Sigmoid colon (tissue), 4 donors: ENCODE data around the gene PRKG1.

Experiments used
- CTCF ChIP-seq, 4 experiments: fragments of 450-650 bp in 3 of 4; fragments of 200-600 bp in 1 of 4; IDR thresholded peaks; one replicate each; pipeline ENCODE4 v1.5.1; 2016 to 2019; ENCODE audit warnings: antibody characterized with exemption in 4 of 4, mild to moderate bottlenecking in 3 of 4, moderate library complexity in 2 of 4
- POLR2A ChIP-seq, 2 donors: fragments of 450-650 bp; IDR thresholded peaks; one replicate each; pipeline ENCODE4 v1.6.1; 2016; ENCODE audit warnings: antibody characterized with exemption in 2 of 2, mild to moderate bottlenecking in 2 of 2, moderate library complexity in 2 of 2
- POLR2AphosphoS5 ChIP-seq, 4 donors: sonication (generic); formaldehyde crosslinking; IDR thresholded peaks; one replicate each; pipeline ENCODE4 v1.6.1; 2017; ENCODE audit warnings: antibody characterized with exemption in 4 of 4

DNA sequence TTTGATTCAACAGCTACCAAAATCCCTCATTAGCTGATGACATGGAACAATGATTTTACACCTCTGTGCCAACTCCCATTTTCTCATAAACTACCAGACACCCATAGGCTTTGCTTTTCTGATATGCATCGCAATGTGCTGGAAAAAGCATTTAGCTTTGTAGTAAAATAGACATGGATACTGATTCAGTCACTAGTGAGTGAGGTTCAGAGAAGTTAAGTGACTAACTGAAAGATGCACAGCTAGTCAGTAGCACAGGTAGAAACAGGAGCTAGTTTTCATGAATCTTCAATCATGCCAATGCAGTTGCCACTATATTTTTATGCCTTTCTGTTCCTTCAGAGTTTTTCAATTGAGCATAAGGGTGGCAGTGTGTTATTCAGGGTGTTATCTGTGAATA lies 38.7 kb downstream of the PRKG1 start:
- TF ChIP-seq CTCF (IDR thresholded peaks at IDR 0.05): no peak
- TF ChIP-seq POLR2A (IDR thresholded peaks at IDR 0.05): no peak
- TF ChIP-seq POLR2AphosphoS5 (IDR thresholded peaks at IDR 0.05): no peak
